Activated T-helper 1 cell treated with anti-CD3 and anti-CD28 coated beads, Interleukin-12 subunit alpha, Interleukin-12 subunit beta, Interleukin-2, Interleukin-4 antibody, amounts not matched to agents 30 ng/mL and 10 ng/mL and 1 ng/mL, durations not matched to agents 14 hours and 24 hours and 36 hours (primary cell): ENCODE results near the gene GRIN2A. TPM values are rescaled to one million over a fixed set of nuclear protein-coding genes. Genes with fewer than 3 reads are reported as not detected.

Experiments
- DNase-seq: peaks from one replicate; pipeline ENCODE4 v3.0.0; 2021; ENCODE audit warnings: low spot score
- H3K27ac Mint-ChIP-seq: one replicate; pipeline ENCODE4 v1.8.0; 2021; ENCODE audit warnings: mild to moderate bottlenecking, mixed read lengths
- H3K27me3 Mint-ChIP-seq: one replicate; pipeline ENCODE4 v1.8.0; 2022; ENCODE audit warnings: mild to moderate bottlenecking, moderate library complexity, mixed read lengths; ENCODE audit not compliant: insufficient read depth
- H3K36me3 Mint-ChIP-seq: one replicate; pipeline ENCODE4 v1.8.0; 2021; ENCODE audit warnings: low read depth, mixed read lengths
- H3K4me1 Mint-ChIP-seq: one replicate; pipeline ENCODE4 v1.8.0; 2021; ENCODE audit warnings: low read depth, mixed read lengths
- H3K4me3 Mint-ChIP-seq: one replicate; pipeline ENCODE4 v1.8.0; 2021; ENCODE audit warnings: mild to moderate bottlenecking, moderate library complexity, mixed read lengths
- H3K9me3 Mint-ChIP-seq: one replicate; pipeline ENCODE4 v1.8.0; 2021; ENCODE audit warnings: mixed read lengths
- intact Hi-C: fragments of 100-400 bp; cut with micrococcal nuclease; formaldehyde crosslinking; loops from one replicate; pipeline ENCODE4 v1.15.1; 2024
- total RNA-seq: library from RNA; stranded (reverse); gene quantifications from 2 replicates; pipeline ENCODE4 v1.2.3, GENCODE V29; 2022

The GRIN2A gene
- total RNA-seq, 1 donor from 2014 or later, result not detected

GRCh38 chr16:10145542-10146035 is 36.6 kb downstream of the GRIN2A start:
- no peak overlapping the region for H3K4me3 Mint-ChIP-seq
- no peak for DNase-seq
- H3K4me1 Mint-ChIP-seq, result no peaks in the 10 kb centered on the region
- no peaks in the 10 kb centered on the region for H3K27me3 Mint-ChIP-seq
- H3K27ac Mint-ChIP-seq, result no peak overlapping the region
- intact Hi-C loops, result no loop called here
- no peaks in the 10 kb centered on the region for H3K9me3 Mint-ChIP-seq
- no peaks in the 10 kb centered on the region for H3K36me3 Mint-ChIP-seq

GRCh38 chr16:10141671-10142070 is 40.6 kb downstream of the GRIN2A start:
- intact Hi-C loops, result no loop called here
- H3K4me1 Mint-ChIP-seq, result no peaks in the 10 kb centered on the region
- no peak for DNase-seq
- H3K36me3 Mint-ChIP-seq, result no peaks in the 10 kb centered on the region
- no peaks in the 10 kb centered on the region for H3K9me3 Mint-ChIP-seq
- H3K27me3 Mint-ChIP-seq, result no peaks in the 10 kb centered on the region
- no peak overlapping the region for H3K27ac Mint-ChIP-seq
- H3K4me3 Mint-ChIP-seq, result no peak overlapping the region

- no peaks in the 10 kb centered on the region for H3K9me3 Mint-ChIP-seq
- H3K4me1 Mint-ChIP-seq, result no peaks in the 10 kb centered on the region
- no peak for DNase-seq
- H3K27ac Mint-ChIP-seq, result no peak overlapping the region
- H3K36me3 Mint-ChIP-seq, result no peaks in the 10 kb centered on the region
- intact Hi-C loops, result no loop called here
- H3K27me3 Mint-ChIP-seq, result no peaks in the 10 kb centered on the region
- no peak overlapping the region for H3K4me3 Mint-ChIP-seq
These were observed 43.3 kb downstream of the GRIN2A start for GRCh38 chr16:10138881-10139280.

- Mint-ChIP-seq H3K27ac (no peak overlapping the region), H3K27me3 (no peaks in the 10 kb centered on the region), H3K9me3 (no peaks in the 10 kb centered on the region), H3K36me3 (no peaks in the 10 kb centered on the region), H3K4me1 (no peaks in the 10 kb centered on the region), H3K4me3 (no peak overlapping the region)
- DNase-seq, result no peak
- intact Hi-C loops, result no loop called here
These were observed 44.9 kb downstream of the GRIN2A start for GRCh38 chr16:10137341-10137740.

GRCh38 chr16:10136916-10137315 is 45.3 kb downstream of the GRIN2A start:
- no peak for DNase-seq
- H3K4me3 Mint-ChIP-seq, result no peak overlapping the region
- H3K4me1 Mint-ChIP-seq, result no peaks in the 10 kb centered on the region
- no peaks in the 10 kb centered on the region for H3K36me3 Mint-ChIP-seq
- no peaks in the 10 kb centered on the region for H3K27me3 Mint-ChIP-seq
- intact Hi-C loops, result no loop called here
- H3K27ac Mint-ChIP-seq, result no peak overlapping the region
- no peaks in the 10 kb centered on the region for H3K9me3 Mint-ChIP-seq

GRCh38 chr16:10130538-10130937 is 51.7 kb downstream of the GRIN2A start:
- Mint-ChIP-seq H3K27ac (no peak overlapping the region), H3K4me3 (no peak overlapping the region), H3K36me3 (no peaks in the 10 kb centered on the region), H3K9me3 (no peaks in the 10 kb centered on the region), H3K27me3 (no peaks in the 10 kb centered on the region), H3K4me1 (no peaks in the 10 kb centered on the region)
- intact Hi-C loops, result no loop called here
- DNase-seq, result no peak

GRCh38 chr16:10128397-10129258 is 53.6 kb downstream of the GRIN2A start:
- no peak for DNase-seq
- Mint-ChIP-seq H3K4me1 (no peaks in the 10 kb centered on the region), H3K4me3 (no peak overlapping the region), H3K9me3 (no peaks in the 10 kb centered on the region), H3K27me3 (no peaks in the 10 kb centered on the region), H3K36me3 (no peaks in the 10 kb centered on the region), H3K27ac (no peak overlapping the region)
- intact Hi-C loops, result no loop called here

- intact Hi-C loops, result no loop called here
- Mint-ChIP-seq H3K27ac (no peak overlapping the region), H3K9me3 (no peaks in the 10 kb centered on the region), H3K4me1 (no peaks in the 10 kb centered on the region), H3K4me3 (no peak overlapping the region), H3K27me3 (no peaks in the 10 kb centered on the region), H3K36me3 (no peaks in the 10 kb centered on the region)
- DNase-seq, result no peak
These were observed 55.5 kb downstream of the GRIN2A start for GRCh38 chr16:10126686-10127085.

GRCh38 chr16:10123141-10123540 is 59.1 kb downstream of the GRIN2A start:
- Mint-ChIP-seq H3K4me3 (no peak overlapping the region), H3K9me3 (no peaks in the 10 kb centered on the region), H3K4me1 (no peaks in the 10 kb centered on the region), H3K27ac (no peak overlapping the region), H3K27me3 (no peaks in the 10 kb centered on the region), H3K36me3 (no peaks in the 10 kb centered on the region)
- no peak for DNase-seq
- intact Hi-C loops, result no loop called here

- H3K36me3 Mint-ChIP-seq, result no peaks in the 10 kb centered on the region
- DNase-seq, result no peak
- no peaks in the 10 kb centered on the region for H3K27me3 Mint-ChIP-seq
- no peaks in the 10 kb centered on the region for H3K9me3 Mint-ChIP-seq
- intact Hi-C loops, result no loop called here
- no peak overlapping the region for H3K27ac Mint-ChIP-seq
- no peak overlapping the region for H3K4me3 Mint-ChIP-seq
- no peaks in the 10 kb centered on the region for H3K4me1 Mint-ChIP-seq
These were observed 59.7 kb downstream of the GRIN2A start for GRCh38 chr16:10122546-10122945.

GRCh38 chr16:10121897-10122425 is 60.3 kb downstream of the GRIN2A start:
- no peak overlapping the region for H3K4me3 Mint-ChIP-seq
- intact Hi-C loops, result no loop called here
- H3K27me3 Mint-ChIP-seq, result no peaks in the 10 kb centered on the region
- no peaks in the 10 kb centered on the region for H3K9me3 Mint-ChIP-seq
- H3K27ac Mint-ChIP-seq, result no peak overlapping the region
- H3K36me3 Mint-ChIP-seq, result no peaks in the 10 kb centered on the region
- no peak for DNase-seq
- no peaks in the 10 kb centered on the region for H3K4me1 Mint-ChIP-seq

- H3K4me3 Mint-ChIP-seq, result no peak overlapping the region
- H3K27ac Mint-ChIP-seq, result no peak overlapping the region
- no peaks in the 10 kb centered on the region for H3K36me3 Mint-ChIP-seq
- intact Hi-C loops, result no loop called here
- H3K9me3 Mint-ChIP-seq, result no peaks in the 10 kb centered on the region
- H3K27me3 Mint-ChIP-seq, result no peaks in the 10 kb centered on the region
- H3K4me1 Mint-ChIP-seq, result no peaks in the 10 kb centered on the region
- DNase-seq, result no peak
These were observed 60.7 kb downstream of the GRIN2A start for GRCh38 chr16:10121491-10121890.

- H3K36me3 Mint-ChIP-seq, result no peaks in the 10 kb centered on the region
- H3K27me3 Mint-ChIP-seq, result no peaks in the 10 kb centered on the region
- H3K4me1 Mint-ChIP-seq, result no peaks in the 10 kb centered on the region
- H3K27ac Mint-ChIP-seq, result peak overlapping the region; percentile 56
- intact Hi-C loops, result no loop called here
- DNase-seq, result no peak
- H3K9me3 Mint-ChIP-seq, result no peaks in the 10 kb centered on the region
- no peak overlapping the region for H3K4me3 Mint-ChIP-seq
These were observed 61.3 kb downstream of the GRIN2A start for GRCh38 chr16:10120953-10121352.
